Measurements from ENCODE around the gene ST6GALNAC6. TPM values are rescaled to one million over a fixed set of nuclear protein-coding genes. Genes with fewer than 3 reads are reported as not detected.

The ST6GALNAC6 gene
- total RNA-seq, 1 experiment from 2014 or later: 24.5 TPM

GRCh38 chr9:127909839-127910273, 10.5 kb upstream of the ST6GALNAC6 start:
- H3K27me3 ChIP-seq (ENCODE audit: insufficient read depth, low read length): no peaks in the 10 kb centered on the region
- CTCF ChIA-PET: interaction anchor here (1.1 to 1.6 kb wide), 2 partner anchors 40 to 175 kb away, joined by 3 to 4 read pairs; partner anchors contain the start of gene TOR2A
- RAD21 ChIA-PET (ENCODE audit: low non-redundant PET in 1 of 2, low total read pairs in 2 of 2, uncharacterized antibody in 2 of 2, unreplicated experiment in 2 of 2): interaction anchor here in 1 of 2 experiments (0.7 kb wide), 1 partner anchor 8 kb away, joined by 5 read pairs; no protein-coding TSS in a partner anchor
- POLR2A ChIA-PET: no interaction called here
- BruUV-seq (replicated peaks): no TSS peak
- H4K20me1 ChIP-seq (ENCODE audit: insufficient read depth): no peaks in the 10 kb centered on the region
- no peak overlapping the region for H3K9ac ChIP-seq (ENCODE audit: low read length)
- peaks cover 6% of the 10 kb centered on the region; the same call in 1 of the 2 replicates for H3K79me2 ChIP-seq (ENCODE audit: insufficient read depth, low read length)
- DNase-seq (ENCODE audit: low read depth, low spot score) (no peak), ATAC-seq (no peak)
- no peak overlapping the region for H2AFZ ChIP-seq (ENCODE audit: low read depth, low read length, poor library complexity, severe bottlenecking)
- H3K36me3 ChIP-seq (ENCODE audit: control insufficient read depth in 1 of 2, insufficient read depth in 2 of 2, low read length in 2 of 2): peaks cover 3 to 30% of the 10 kb centered on the region in 2 experiments; a peak in 2 of 4 replicates
- TF ChIP-seq YY1 (IDR thresholded peaks at IDR 0.05; ENCODE audit: extremely low read depth, insufficient replicate concordance, low read depth, low read length) (no peak), SP1 (IDR thresholded peaks at IDR 0.05; ENCODE audit: low read depth) (no peak), POLR2A (IDR thresholded peaks at IDR 0.05; ENCODE audit: borderline replicate concordance, extremely low read depth, insufficient read depth, insufficient read length) (no peak), JUND (IDR thresholded peaks at IDR 0.05) (no peak), CEBPB (IDR thresholded peaks at IDR 0.05; ENCODE audit: low read depth) (no peak), FOSL1 (IDR thresholded peaks at IDR 0.05; ENCODE audit: low read depth) (no peak), ATF3 (IDR thresholded peaks at IDR 0.05) (no peak)
- H3K4me3 ChIP-seq (replicated peaks in 1 of 2; ENCODE audit: low read depth in 1 of 2, low read length in 2 of 2): no peak overlapping the region
- H3K4me2 ChIP-seq (ENCODE audit: low read length): no peak overlapping the region
- no peaks in the 10 kb centered on the region for H3K9me3 ChIP-seq (ENCODE audit: control insufficient read depth in 1 of 2, insufficient read depth in 1 of 2, low read depth in 1 of 2, low read length in 2 of 2)
- intact Hi-C loops (cut with micrococcal nuclease): no loop called here
- no peak overlapping the region for H3K27ac ChIP-seq (ENCODE audit: low read depth, low read length)
- peaks cover 0 to 14% of the 10 kb centered on the region in 2 experiments; a peak in 2 of 4 replicates for H3K4me1 ChIP-seq (ENCODE audit: control insufficient read depth in 1 of 2, insufficient read depth in 2 of 2, low read length in 2 of 2)
- H3K9me2 ChIP-seq (ENCODE audit: insufficient read depth): no peaks in the 10 kb centered on the region

GRCh38 chr9:127908660-127908926, 9.2 kb upstream of the ST6GALNAC6 start:
- H3K4me1 ChIP-seq (ENCODE audit: control insufficient read depth in 1 of 2, insufficient read depth in 2 of 2, low read length in 2 of 2): peaks cover 3 to 22% of the 10 kb centered on the region in 2 experiments; a peak in 3 of 4 replicates
- RAD21 ChIA-PET (ENCODE audit: low non-redundant PET in 1 of 2, low total read pairs in 2 of 2, uncharacterized antibody in 2 of 2, unreplicated experiment in 2 of 2): no interaction called here
- intact Hi-C loops (cut with micrococcal nuclease): no loop called here
- POLR2A ChIA-PET: no interaction called here
- no peak overlapping the region for H2AFZ ChIP-seq (ENCODE audit: low read depth, low read length, poor library complexity, severe bottlenecking)
- no peaks in the 10 kb centered on the region for H3K9me2 ChIP-seq (ENCODE audit: insufficient read depth)
- BruUV-seq (replicated peaks): no TSS peak
- H3K9me3 ChIP-seq (ENCODE audit: control insufficient read depth in 1 of 2, insufficient read depth in 1 of 2, low read depth in 1 of 2, low read length in 2 of 2): no peaks in the 10 kb centered on the region
- DNase-seq (ENCODE audit: low read depth, low spot score) (no peak), ATAC-seq (no peak)
- TF ChIP-seq ATF3 (IDR thresholded peaks at IDR 0.05) (no peak), SIN3A (IDR thresholded peaks at IDR 0.05; ENCODE audit: low read depth) (no peak)
- no peaks in the 10 kb centered on the region for H3K27me3 ChIP-seq (ENCODE audit: insufficient read depth, low read length)
- H3K27ac ChIP-seq (ENCODE audit: low read depth, low read length): no peak overlapping the region
- H4K20me1 ChIP-seq (ENCODE audit: insufficient read depth): no peaks in the 10 kb centered on the region
- peaks cover 2% of the 10 kb centered on the region; the same call in 1 of the 2 replicates for H3K79me2 ChIP-seq (ENCODE audit: insufficient read depth, low read length)
- CTCF ChIA-PET: no interaction called here
- H3K9ac ChIP-seq (ENCODE audit: low read length): no peak overlapping the region
- H3K4me3 ChIP-seq (replicated peaks in 1 of 2; ENCODE audit: low read depth in 1 of 2, low read length in 2 of 2): no peak overlapping the region
- no peak overlapping the region for H3K4me2 ChIP-seq (ENCODE audit: low read length)
- H3K36me3 ChIP-seq (ENCODE audit: control insufficient read depth in 1 of 2, insufficient read depth in 2 of 2, low read length in 2 of 2): peaks cover 3 to 25% of the 10 kb centered on the region in 2 experiments; a peak in 1 of 4 replicates
